HepG2 (cell line): ENCODE measurements around the gene METTL26. TPM values are rescaled to one million over a fixed set of nuclear protein-coding genes. Genes with fewer than 3 reads are reported as not detected.

ENCODE experiments used
- CHD2 ChIP-seq: IDR thresholded peaks from 2 replicates; pipeline ENCODE4 v1.6.1; 2011; ENCODE audit warnings: low read depth, low read length, improper control_type of control experiment
- DZIP1 ChIP-seq: sonication (generic); formaldehyde crosslinking; IDR thresholded peaks from 2 replicates; pipeline ENCODE4 v1.5.0; 2020; ENCODE audit warnings: mild to moderate bottlenecking, missing genetic modification reagents
- HNRNPL ChIP-seq: fragments of 200-400 bp; formaldehyde crosslinking; IDR thresholded peaks from 2 replicates; pipeline ENCODE4 v1.6.1; 2017; ENCODE audit warnings: mild to moderate bottlenecking, low read depth, low read length
- IKZF4 ChIP-seq: sonication (generic); formaldehyde crosslinking; IDR thresholded peaks from 2 replicates; pipeline ENCODE4 v1.5.1; 2020; ENCODE audit warnings: borderline replicate concordance, mild to moderate bottlenecking, low read depth, missing genetic modification reagents; ENCODE audit errors: not compliant biosample characterization
- JUND ChIP-seq: sonication (generic); formaldehyde crosslinking; IDR thresholded peaks from 2 replicates; pipeline ENCODE4 v1.8.0; 2022; ENCODE audit warnings: mild to moderate bottlenecking, missing genetic modification reagents
- KIAA2018 ChIP-seq: sonication (generic); formaldehyde crosslinking; IDR thresholded peaks from 2 replicates; pipeline ENCODE4 v1.5.0; 2020; ENCODE audit warnings: mild to moderate bottlenecking, missing genetic modification reagents, borderline replicate concordance
- SRSF4 ChIP-seq: fragments of 200-400 bp; formaldehyde crosslinking; IDR thresholded peaks from one replicate; pipeline ENCODE4 v1.6.1; 2018; ENCODE audit warnings: mild to moderate bottlenecking, low read depth, low read length, moderate library complexity; ENCODE audit not compliant: poor library complexity, severe bottlenecking
- TOE1 ChIP-seq: sonication (generic); formaldehyde crosslinking; IDR thresholded peaks from 2 replicates; pipeline ENCODE4 v1.4.0; 2020; ENCODE audit warnings: mild to moderate bottlenecking, missing genetic modification reagents
- ZNF136 ChIP-seq: sonication (generic); formaldehyde crosslinking; IDR thresholded peaks from 2 replicates; pipeline ENCODE4 v1.8.1; 2022; ENCODE audit warnings: low read depth, mild to moderate bottlenecking, moderate library complexity, missing genetic modification reagents
- ZNF326 ChIP-seq: sonication (generic); formaldehyde crosslinking; IDR thresholded peaks from 2 replicates; pipeline ENCODE4 v1.4.0; 2020; ENCODE audit warnings: missing genetic modification reagents, borderline replicate concordance
- ZNF33A ChIP-seq: sonication (generic); formaldehyde crosslinking; IDR thresholded peaks from 2 replicates; pipeline ENCODE4 v1.5.1; 2020; ENCODE audit warnings: missing genetic modification reagents, mild to moderate bottlenecking, moderate library complexity, borderline replicate concordance
- polyA plus RNA-seq, 8 experiments: library from polyadenylated mRNA; depleted of rRNA in 3 of 8; stranded (reverse) in 7 of 8; unstranded in 1 of 8; fragments of >200 nt; fragmentation: Illumina TruSeq in 4 of 8; extraction: Trizol in 4 of 8; gene quantifications; 2 replicates each; pipeline versions ENCODE4 v1.2.1 to v1.2.3, GENCODE V29; 2011 to 2016; ENCODE audit warnings: low read depth in 4 of 8, missing spikeins in 1 of 8, mixed read lengths in 1 of 8; ENCODE audit not compliant: insufficient read depth in 1 of 8
- total RNA-seq, 5 experiments: library from RNA; depleted of rRNA; stranded (reverse); fragments of >200 nt; fragmentation: Illumina TruSeq; extraction: Trizol; gene quantifications; 2 replicates each; pipeline ENCODE4 v1.2.3, GENCODE V29; 2016; ENCODE audit warnings: low read depth in 1 of 5
- TF ChIP-seq, protein P1 (sequence below): sonication (generic); formaldehyde crosslinking; IDR thresholded peaks from 2 replicates; pipeline ENCODE4 v1.4.0; 2020; ENCODE audit warnings: missing genetic modification reagents

The METTL26 gene
- total and polyA plus RNA-seq, 2 of the 13 experiments (the other 11 are each of a cell fraction or from before 2014, with no cell fraction given), result 65.5 to 70.1 TPM

DNA sequence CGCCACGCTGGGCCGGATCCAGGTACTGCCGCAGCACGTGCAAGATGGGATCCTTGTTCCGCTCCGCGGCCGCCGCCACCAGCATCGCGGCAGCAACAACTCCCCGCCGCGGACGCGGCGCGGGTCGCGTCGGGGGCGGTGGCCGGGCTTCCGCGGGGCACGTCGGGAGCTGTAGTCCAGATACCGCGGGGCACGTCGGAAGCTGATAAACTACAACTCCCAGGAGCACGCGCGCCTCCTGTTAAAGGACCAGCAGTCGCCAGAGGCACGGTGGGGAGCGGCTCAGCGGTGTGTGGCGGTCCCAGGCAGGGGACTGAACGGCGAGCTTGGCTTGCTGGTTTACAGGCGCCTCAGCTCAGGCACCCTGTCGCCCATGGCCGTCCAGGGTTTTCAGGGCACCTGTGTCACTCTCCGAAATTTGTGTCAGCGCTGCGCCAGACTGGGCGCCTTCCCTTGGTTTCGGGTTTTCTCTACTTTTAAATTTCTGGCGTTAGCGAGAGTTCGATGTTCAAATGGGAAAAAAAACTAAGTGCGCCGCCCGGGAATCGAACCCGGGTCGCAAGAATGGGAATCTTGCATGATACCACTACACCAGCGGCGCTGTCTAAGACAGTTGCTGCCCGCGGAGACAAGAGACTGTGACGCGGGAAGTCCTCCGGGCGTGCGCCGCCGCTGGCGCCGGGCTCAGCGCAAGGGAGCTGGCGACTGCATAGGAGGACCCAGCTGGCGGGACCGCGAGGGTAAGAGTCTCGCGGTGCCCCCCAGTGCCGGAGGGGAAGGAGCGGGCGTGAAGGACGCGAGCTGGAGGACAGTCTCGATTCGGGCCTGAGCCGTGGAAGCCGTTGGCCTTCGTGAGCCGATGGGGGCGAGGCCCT, at the start of gene METTL26 (continued):
- no peak for TF ChIP-seq KIAA2018 (CRISPR knock-in tag)
- TF ChIP-seq ZNF33A (CRISPR knock-in tag), result peak; percentile 81; the same call in 1 of the 2 replicates
- TF ChIP-seq CHD2, result peak; percentile 88
- TF ChIP-seq, protein P1, sequence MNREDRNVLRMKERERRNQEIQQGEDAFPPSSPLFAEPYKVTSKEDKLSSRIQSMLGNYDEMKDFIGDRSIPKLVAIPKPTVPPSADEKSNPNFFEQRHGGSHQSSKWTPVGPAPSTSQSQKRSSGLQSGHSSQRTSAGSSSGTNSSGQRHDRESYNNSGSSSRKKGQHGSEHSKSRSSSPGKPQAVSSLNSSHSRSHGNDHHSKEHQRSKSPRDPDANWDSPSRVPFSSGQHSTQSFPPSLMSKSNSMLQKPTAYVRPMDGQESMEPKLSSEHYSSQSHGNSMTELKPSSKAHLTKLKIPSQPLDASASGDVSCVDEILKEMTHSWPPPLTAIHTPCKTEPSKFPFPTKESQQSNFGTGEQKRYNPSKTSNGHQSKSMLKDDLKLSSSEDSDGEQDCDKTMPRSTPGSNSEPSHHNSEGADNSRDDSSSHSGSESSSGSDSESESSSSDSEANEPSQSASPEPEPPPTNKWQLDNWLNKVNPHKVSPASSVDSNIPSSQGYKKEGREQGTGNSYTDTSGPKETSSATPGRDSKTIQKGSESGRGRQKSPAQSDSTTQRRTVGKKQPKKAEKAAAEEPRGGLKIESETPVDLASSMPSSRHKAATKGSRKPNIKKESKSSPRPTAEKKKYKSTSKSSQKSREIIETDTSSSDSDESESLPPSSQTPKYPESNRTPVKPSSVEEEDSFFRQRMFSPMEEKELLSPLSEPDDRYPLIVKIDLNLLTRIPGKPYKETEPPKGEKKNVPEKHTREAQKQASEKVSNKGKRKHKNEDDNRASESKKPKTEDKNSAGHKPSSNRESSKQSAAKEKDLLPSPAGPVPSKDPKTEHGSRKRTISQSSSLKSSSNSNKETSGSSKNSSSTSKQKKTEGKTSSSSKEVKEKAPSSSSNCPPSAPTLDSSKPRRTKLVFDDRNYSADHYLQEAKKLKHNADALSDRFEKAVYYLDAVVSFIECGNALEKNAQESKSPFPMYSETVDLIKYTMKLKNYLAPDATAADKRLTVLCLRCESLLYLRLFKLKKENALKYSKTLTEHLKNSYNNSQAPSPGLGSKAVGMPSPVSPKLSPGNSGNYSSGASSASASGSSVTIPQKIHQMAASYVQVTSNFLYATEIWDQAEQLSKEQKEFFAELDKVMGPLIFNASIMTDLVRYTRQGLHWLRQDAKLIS (CRISPR knock-in tag), result no peak
- peak; percentile 67; the same call in 1 of the 2 replicates for TF ChIP-seq ZNF136 (CRISPR knock-in tag)
- 0 out of 2 replicates have a peak, but pooled peaks have one; percentile 36 for TF ChIP-seq HNRNPL
- TF ChIP-seq IKZF4 (CRISPR knock-in tag), result peak; percentile 35
- peak; percentile 36; the same call in 1 of the 2 replicates for TF ChIP-seq TOE1
- TF ChIP-seq ZNF326 (CRISPR knock-in tag), result no peak
- no peak for TF ChIP-seq SRSF4
- no peak for TF ChIP-seq DZIP1 (CRISPR knock-in tag)
- no peak for TF ChIP-seq JUND (CRISPR knock-in tag)
